K562 (cell line): ENCODE results near the gene NOL12. TPM values are rescaled to one million over a fixed set of nuclear protein-coding genes. Genes with fewer than 3 reads are reported as not detected.

ENCODE experiments used
- BCLAF1 ChIP-seq, 2 experiments: fragments of 450-650 bp in 1 of 2; IDR thresholded peaks; 2 replicates each; pipeline ENCODE4 v1.6.1; 2011 to 2017; ENCODE audit warnings: low read depth in 2 of 2, antibody characterized with exemption in 1 of 2, borderline replicate concordance in 1 of 2, low read length in 1 of 2, mild to moderate bottlenecking in 1 of 2, mixed read lengths in 1 of 2; ENCODE audit not compliant: control insufficient read depth in 1 of 2
- BRD9 ChIP-seq: fragments of 450-650 bp; IDR thresholded peaks from 2 replicates; pipeline ENCODE4 v1.6.1; 2018; ENCODE audit warnings: low read depth; ENCODE audit not compliant: partially characterized antibody
- CGGBP1 ChIP-seq: fragments of 250-450 bp; sonication (Bioruptor Pico); IDR thresholded peaks from 2 replicates; pipeline ENCODE4 v1.9.0; 2021; ENCODE audit warnings: mild to moderate bottlenecking
- CSDE1 ChIP-seq, 2 experiments: fragments of 450-650 bp; IDR thresholded peaks; 2 replicates each; pipeline ENCODE4 v1.6.1; 2016; ENCODE audit warnings: mild to moderate bottlenecking in 1 of 2
- GABPA ChIP-seq: fragments of 200-800 bp; sonication (Bioruptor generic); conservative IDR thresholded peaks from 2 replicates; pipeline ENCODE4 v1.6.1; 2016; ENCODE audit warnings: low read depth, missing genetic modification characterization, missing compliant biosample characterization
- IFI16 ChIP-seq: fragments of 250-450 bp; sonication (Bioruptor Pico); IDR thresholded peaks from 2 replicates; pipeline ENCODE4 v2.1.2; 2022; ENCODE audit warnings: mild to moderate bottlenecking, inconsistent platforms
- MECOM ChIP-seq: fragments of 250-450 bp; sonication (Bioruptor Pico); IDR thresholded peaks from 2 replicates; pipeline ENCODE4 v1.8.0; 2022; ENCODE audit warnings: inconsistent platforms
- NBN ChIP-seq: fragments of 450-650 bp; IDR thresholded peaks from 2 replicates; pipeline ENCODE4 v1.6.1; 2016; ENCODE audit warnings: low read depth, mild to moderate bottlenecking
- NFE2 ChIP-seq: IDR thresholded peaks from 2 replicates; pipeline ENCODE4 v1.6.1; 2014; ENCODE audit warnings: antibody characterized with exemption, low read depth
- PHF21A ChIP-seq: fragments of 450-650 bp; IDR thresholded peaks from 2 replicates; pipeline ENCODE4 v1.6.1; 2017; ENCODE audit warnings: low read depth, borderline replicate concordance
- PHF8 ChIP-seq: fragments of 200-600 bp; sonication (generic); IDR thresholded peaks from 2 replicates; pipeline ENCODE4 v1.6.1; 2012; ENCODE audit warnings: mixed run types, mild to moderate bottlenecking, inconsistent platforms, low read length, moderate library complexity, borderline replicate concordance
- STAT5B ChIP-seq: fragments of 250-450 bp; sonication (Bioruptor Pico); IDR thresholded peaks from 2 replicates; pipeline ENCODE4 v1.8.0; 2021; ENCODE audit warnings: mild to moderate bottlenecking, inconsistent platforms
- TGIF2 ChIP-seq: sonication (generic); formaldehyde crosslinking; IDR thresholded peaks from 2 replicates; pipeline ENCODE4 v1.8.1; 2022; ENCODE audit warnings: mild to moderate bottlenecking, missing genetic modification reagents, moderate library complexity
- THRB ChIP-seq: fragments of 450-650 bp; formaldehyde crosslinking; conservative IDR thresholded peaks from 2 replicates; pipeline ENCODE4 v1.4.0; 2022; ENCODE audit warnings: mild to moderate bottlenecking, missing genetic modification characterization
- TRIM24 ChIP-seq, 2 experiments: fragments of 450-650 bp; IDR thresholded peaks; 2 replicates each; pipeline ENCODE4 v1.6.1; 2016
- ZNF316 ChIP-seq: fragments of 450-650 bp; IDR thresholded peaks from 2 replicates; pipeline ENCODE4 v1.6.1; 2016
- polyA plus RNA-seq, 8 experiments: library from polyadenylated mRNA; depleted of rRNA in 4 of 8; stranded (reverse) in 5 of 8; unstranded in 3 of 8; fragments of >200 nt; fragmentation: Nextera tagmentation in 2 of 8; fragmentation: Illumina TruSeq in 1 of 8; extraction: Ambion mirVana in 2 of 8; extraction: Trizol in 1 of 8; gene quantifications; 2 replicates each; pipeline versions ENCODE4 v1.2.1 to v1.2.3, GENCODE V29; 2011 to 2014; ENCODE audit warnings: inconsistent platforms in 1 of 8, missing spikeins in 1 of 8
- total RNA-seq, 7 experiments: library from RNA; depleted of rRNA in 6 of 7; stranded (reverse); fragments of >200 nt in 6 of 7; fragmentation: Illumina TruSeq in 2 of 7; extraction: Trizol in 2 of 7; gene quantifications; 2 replicates each; pipeline versions ENCODE4 v1.2.1 to v1.2.3, GENCODE V29; 2011 to 2021; ENCODE audit warnings: low replicate concordance in 1 of 7
- TF ChIP-seq, protein P1 (sequence below): sonication (generic); formaldehyde crosslinking; IDR thresholded peaks from 2 replicates; pipeline ENCODE4 v1.9.0; 2022; ENCODE audit warnings: mild to moderate bottlenecking, missing genetic modification reagents
- TF ChIP-seq, protein P2 (sequence below): fragments of 150-350 bp; conservative IDR thresholded peaks from 2 replicates; pipeline ENCODE4 v1.6.1; 2014; ENCODE audit warnings: low read length

Gene NOL12
- total and polyA plus RNA-seq, 9 of the 15 experiments (the other 6 are each of a cell fraction or from before 2014, with no cell fraction given), result 2.8 to 40.9 (median 28.5) TPM

DNA sequence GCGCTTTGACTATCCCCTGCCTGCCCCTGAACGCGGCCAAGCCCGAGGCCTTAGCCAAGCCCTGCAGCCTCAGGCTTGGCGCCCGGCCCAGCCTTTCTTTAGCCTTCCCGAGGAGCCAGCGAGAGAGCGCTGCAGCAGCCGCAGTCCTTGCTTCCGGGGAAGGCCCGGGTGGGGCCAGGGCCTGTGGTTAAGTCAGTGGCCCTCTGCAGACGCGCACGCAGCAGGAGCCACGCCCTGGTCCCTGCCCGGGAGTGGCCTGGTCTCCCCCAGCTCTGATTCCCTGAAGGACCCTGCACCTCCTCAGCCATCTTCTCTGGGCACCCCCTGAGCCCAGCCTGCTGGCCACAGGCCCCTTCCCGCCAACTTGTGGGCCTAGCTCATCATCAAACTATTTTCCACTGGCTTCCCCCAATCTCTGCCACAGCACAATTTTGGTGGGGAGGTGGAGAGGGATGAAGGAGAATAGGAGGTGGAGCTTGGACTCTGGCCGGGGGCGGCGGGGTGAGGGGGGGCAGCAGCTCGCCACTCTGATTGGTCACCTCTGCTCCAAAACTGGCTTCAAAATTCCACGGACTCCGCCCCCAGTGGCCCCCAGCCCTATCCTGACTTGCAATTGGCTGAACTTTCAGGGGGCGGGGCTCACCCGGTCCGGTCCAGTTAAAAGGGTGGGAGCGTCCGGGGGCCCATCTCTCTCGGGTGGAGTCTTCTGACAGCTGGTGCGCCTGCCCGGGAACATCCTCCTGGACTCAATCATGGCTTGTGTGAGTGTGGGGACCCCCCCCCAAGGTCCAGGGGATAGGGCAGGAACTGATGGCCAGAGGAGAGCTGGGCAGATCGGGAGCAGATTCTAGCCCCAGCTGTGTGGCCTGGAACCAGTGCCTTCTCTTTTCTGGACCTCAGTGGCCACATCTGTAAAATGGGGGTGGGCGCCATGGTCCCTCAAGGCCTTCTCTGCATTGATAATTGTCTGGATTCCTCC is 10.9 kb upstream of the NOL12 start, which contains the start of gene LGALS1 (continued):
- TF ChIP-seq BRD9 (no peak), CSDE1 (IDR thresholded peaks at IDR 0.05) (no peak), TRIM24 (IDR thresholded peaks at IDR 0.05) (peak in 1 of 2 experiments; percentile 26; a peak in 1 of 4 replicates), STAT5B (CRISPR knock-in tag) (no peak), THRB (CRISPR knock-in tag) (no peak), PHF8 (peak; percentile 37; the same call in 1 of the 2 replicates), NFE2 (no peak), CGGBP1 (CRISPR knock-in tag) (no peak), TGIF2 (CRISPR knock-in tag) (no peak), IFI16 (CRISPR knock-in tag) (no peak), GABPA (peak; percentile 64), ZNF316 (no peak), PHF21A (peak; percentile 56; the same call in 1 of the 2 replicates), BCLAF1 (IDR thresholded peaks at IDR 0.05; ENCODE audit: borderline replicate concordance in 1 of 2, control insufficient read depth in 1 of 2, low read depth in 2 of 2, low read length in 1 of 2) (no peak), MECOM (CRISPR knock-in tag) (peak; percentile 60; the same call in 1 of the 2 replicates), NBN (0 out of 2 replicates have a peak, but pooled peaks have one; percentile 19)
- TF ChIP-seq, protein P1, sequence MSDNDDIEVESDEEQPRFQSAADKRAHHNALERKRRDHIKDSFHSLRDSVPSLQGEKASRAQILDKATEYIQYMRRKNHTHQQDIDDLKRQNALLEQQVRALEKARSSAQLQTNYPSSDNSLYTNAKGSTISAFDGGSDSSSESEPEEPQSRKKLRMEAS, result peak; percentile 36; the same call in 1 of the 2 replicates
- TF ChIP-seq, protein P2, sequence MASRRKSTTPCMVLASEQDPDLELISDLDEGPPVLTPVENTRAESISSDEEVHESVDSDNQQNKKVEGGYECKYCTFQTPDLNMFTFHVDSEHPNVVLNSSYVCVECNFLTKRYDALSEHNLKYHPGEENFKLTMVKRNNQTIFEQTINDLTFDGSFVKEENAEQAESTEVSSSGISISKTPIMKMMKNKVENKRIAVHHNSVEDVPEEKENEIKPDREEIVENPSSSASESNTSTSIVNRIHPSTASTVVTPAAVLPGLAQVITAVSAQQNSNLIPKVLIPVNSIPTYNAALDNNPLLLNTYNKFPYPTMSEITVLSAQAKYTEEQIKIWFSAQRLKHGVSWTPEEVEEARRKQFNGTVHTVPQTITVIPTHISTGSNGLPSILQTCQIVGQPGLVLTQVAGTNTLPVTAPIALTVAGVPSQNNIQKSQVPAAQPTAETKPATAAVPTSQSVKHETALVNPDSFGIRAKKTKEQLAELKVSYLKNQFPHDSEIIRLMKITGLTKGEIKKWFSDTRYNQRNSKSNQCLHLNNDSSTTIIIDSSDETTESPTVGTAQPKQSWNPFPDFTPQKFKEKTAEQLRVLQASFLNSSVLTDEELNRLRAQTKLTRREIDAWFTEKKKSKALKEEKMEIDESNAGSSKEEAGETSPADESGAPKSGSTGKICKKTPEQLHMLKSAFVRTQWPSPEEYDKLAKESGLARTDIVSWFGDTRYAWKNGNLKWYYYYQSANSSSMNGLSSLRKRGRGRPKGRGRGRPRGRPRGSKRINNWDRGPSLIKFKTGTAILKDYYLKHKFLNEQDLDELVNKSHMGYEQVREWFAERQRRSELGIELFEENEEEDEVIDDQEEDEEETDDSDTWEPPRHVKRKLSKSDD, result no peak
